ENCODE measurements around the gene CCDC142.

GRCh38 chr2:74454654-74455511 is 27.9 kb downstream of the CCDC142 start, which contains the start of gene INO80B:
- TF ChIP-seq, protein P1, sequence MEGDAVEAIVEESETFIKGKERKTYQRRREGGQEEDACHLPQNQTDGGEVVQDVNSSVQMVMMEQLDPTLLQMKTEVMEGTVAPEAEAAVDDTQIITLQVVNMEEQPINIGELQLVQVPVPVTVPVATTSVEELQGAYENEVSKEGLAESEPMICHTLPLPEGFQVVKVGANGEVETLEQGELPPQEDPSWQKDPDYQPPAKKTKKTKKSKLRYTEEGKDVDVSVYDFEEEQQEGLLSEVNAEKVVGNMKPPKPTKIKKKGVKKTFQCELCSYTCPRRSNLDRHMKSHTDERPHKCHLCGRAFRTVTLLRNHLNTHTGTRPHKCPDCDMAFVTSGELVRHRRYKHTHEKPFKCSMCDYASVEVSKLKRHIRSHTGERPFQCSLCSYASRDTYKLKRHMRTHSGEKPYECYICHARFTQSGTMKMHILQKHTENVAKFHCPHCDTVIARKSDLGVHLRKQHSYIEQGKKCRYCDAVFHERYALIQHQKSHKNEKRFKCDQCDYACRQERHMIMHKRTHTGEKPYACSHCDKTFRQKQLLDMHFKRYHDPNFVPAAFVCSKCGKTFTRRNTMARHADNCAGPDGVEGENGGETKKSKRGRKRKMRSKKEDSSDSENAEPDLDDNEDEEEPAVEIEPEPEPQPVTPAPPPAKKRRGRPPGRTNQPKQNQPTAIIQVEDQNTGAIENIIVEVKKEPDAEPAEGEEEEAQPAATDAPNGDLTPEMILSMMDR (conservative IDR thresholded peaks at IDR 0.05), result no peak
- no peak for TF ChIP-seq ZFX (IDR thresholded peaks at IDR 0.05)

Data from C4-2B (cell line).